Measurements from ENCODE around the gene MFAP1. TPM values are rescaled to one million over a fixed set of nuclear protein-coding genes. Genes with fewer than 3 reads are reported as not detected.
"Not testable (repeated sequence)": the region's sequence is repeated elsewhere in the genome, so short reads cannot be mapped to it uniquely, and the experiment has no call there.

Gene MFAP1
- total RNA-seq, 1 donor from 2014 or later = 37.3 TPM

DNA sequence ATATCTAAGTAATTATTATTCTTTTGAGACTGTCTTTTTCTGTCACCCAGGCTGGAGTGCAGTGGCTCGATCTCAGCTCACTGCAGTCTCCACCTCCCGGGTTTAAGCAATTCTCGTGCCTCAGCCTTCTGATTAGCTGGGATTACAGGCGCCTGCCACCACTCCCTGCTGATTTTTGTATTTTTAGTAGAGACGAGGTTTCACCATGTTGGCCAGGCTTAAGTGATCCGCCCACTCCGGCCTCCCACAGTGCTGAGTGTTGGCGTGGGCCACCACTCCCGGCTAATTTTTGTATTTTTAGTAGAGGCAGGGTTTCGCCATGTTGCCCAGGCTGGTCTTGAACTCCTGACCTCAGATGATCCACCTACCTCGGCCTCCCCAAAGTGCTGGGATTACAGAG lies 815 bp upstream of the MFAP1 start:
- intact Hi-C loops (cut with micrococcal nuclease) = loop anchor here (2.0 to 10.0 kb wide), 8 partner anchors 311 to 1551 kb away; partner anchors contain the start of genes CCNDBP1, CTDSPL2, EIF3J and GANC

DNA sequence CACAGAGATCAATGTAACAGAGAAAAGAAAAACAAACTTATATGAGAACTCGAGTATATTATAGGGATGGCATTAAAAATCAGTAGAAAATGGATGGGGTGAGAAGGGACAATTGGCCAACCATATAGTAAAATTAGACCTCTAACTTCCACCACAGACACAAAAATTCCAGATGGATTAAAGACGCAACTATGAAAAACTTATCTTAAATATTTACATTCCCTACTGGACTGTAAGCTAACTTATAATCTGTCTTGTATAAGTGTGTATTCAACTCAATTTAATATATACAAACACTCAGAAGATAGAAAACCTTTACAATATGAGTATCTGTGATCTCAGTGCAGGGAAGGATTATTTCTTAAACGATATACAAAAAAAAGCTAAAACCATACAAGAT lies 3.0 kb downstream of the MFAP1 start:
- intact Hi-C loops (cut with micrococcal nuclease) = loop anchor here (10.0 kb wide), 5 partner anchors 307 to 1547 kb away; partner anchors contain the start of genes CCNDBP1, EIF3J, GANC and MAP1A

- intact Hi-C loops (cut with micrococcal nuclease) = not testable (repeated sequence)
Observed at GRCh38 chr15:43815064-43815463, 9.4 kb downstream of the MFAP1 start.

GRCh38 chr15:43808960-43809678 lies 15.4 kb downstream of the MFAP1 start:
- intact Hi-C loops (cut with micrococcal nuclease) = no loop called here

GRCh38 chr15:43808435-43808950 lies 16.0 kb downstream of the MFAP1 start:
- intact Hi-C loops (cut with micrococcal nuclease) = no loop called here

DNA sequence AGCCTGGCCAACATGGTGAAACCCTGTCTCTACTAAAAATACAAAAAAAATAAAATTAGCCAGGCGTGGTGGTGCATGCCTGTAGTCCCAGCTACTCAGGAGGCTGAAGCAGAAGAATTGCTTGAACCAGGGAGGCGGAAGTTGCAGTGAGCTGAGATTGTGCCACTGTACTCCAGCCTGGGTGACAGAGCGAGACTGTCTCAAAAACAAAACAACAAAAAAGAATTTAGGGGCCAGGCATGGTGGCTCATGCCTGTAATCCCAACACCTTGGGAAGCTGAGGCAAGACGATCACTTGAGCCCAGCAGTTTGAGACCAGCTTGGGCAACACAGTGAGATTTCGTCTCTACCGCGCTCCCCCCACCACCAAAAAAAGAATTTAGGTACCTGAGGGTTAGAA lies 21.8 kb downstream of the MFAP1 start:
- intact Hi-C loops (cut with micrococcal nuclease) = not testable (repeated sequence)

DNA sequence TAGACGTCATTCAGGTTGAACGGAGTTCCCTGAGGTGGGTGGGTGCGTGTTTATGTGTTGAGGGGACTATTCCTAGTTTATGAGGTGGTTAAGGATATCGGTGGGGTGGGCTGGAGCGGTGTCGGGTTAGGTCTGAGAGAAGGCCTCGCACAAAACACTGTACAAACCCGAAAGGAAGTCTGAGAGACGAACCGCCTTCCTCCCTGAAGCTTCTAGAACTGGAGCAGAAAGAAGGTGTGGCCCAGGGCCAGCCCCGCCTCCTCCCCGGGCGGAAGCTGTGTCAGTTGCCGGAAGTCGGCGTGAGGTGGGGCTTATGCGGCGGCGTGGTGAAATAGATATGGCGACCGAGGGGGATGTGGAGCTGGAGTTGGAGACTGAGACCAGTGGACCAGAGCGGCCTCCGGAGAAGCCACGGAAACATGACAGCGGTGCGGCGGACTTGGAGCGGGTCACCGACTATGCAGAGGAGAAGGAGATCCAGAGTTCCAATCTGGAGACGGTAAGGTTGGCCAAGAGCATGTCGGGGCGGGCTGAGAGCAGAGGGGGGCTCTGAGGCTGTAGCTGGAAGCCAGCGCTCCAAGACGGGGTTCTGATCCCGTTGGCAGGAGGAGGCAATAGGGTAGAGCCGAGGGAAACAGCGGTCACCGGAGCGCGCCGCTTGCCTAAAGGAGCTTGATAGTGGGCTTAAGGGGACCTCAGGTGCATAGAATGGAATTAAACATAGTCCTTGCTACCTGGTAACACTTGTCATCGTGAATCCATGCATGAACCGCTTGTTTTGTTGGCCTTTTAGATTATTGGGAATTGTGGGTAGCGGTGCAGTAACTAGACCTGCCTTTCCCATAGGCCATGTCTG lies 24.0 kb downstream of the MFAP1 start, which contains the start of gene HYPK:
HYPK (plus strand) TSS at position 314 of the 856 bp plus-strand sequence; CDS start at position 338, 24 bp downstream.
- intact Hi-C loops (cut with micrococcal nuclease) = loop anchor here (1.0 to 2.0 kb wide), 5 partner anchors 8 to 307 kb away; partner anchors contain the start of genes MFAP1, SERF2 and TP53BP1

DNA sequence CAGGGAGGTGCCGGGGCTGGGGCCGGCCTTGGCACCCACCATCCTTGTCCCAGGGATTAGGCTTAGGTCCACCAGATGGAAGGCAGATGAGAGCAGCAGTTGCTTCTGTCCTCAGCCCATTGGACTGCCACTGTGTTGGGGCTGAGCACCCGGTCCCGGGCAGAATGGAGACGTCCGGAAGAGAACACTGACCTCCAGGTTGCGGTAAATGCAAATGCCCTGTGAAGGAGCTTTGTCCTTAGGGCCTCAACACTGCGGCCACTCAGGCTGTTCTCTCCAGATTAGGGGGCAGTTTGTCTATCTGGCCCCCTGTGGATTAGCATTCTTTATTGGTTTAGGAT lies 24.6 kb downstream of the MFAP1 start, which contains the start of gene SERINC4:
SERINC4 (minus strand) TSS at position 276 of the 341 bp plus-strand sequence; CDS start at position 42, 234 bp downstream.
- intact Hi-C loops (cut with micrococcal nuclease) = loop anchor here (1.0 to 10.0 kb wide), 6 partner anchors 8 to 1525 kb away; partner anchors contain the start of genes GANC, MFAP1, SERF2 and TMEM87A

DNA sequence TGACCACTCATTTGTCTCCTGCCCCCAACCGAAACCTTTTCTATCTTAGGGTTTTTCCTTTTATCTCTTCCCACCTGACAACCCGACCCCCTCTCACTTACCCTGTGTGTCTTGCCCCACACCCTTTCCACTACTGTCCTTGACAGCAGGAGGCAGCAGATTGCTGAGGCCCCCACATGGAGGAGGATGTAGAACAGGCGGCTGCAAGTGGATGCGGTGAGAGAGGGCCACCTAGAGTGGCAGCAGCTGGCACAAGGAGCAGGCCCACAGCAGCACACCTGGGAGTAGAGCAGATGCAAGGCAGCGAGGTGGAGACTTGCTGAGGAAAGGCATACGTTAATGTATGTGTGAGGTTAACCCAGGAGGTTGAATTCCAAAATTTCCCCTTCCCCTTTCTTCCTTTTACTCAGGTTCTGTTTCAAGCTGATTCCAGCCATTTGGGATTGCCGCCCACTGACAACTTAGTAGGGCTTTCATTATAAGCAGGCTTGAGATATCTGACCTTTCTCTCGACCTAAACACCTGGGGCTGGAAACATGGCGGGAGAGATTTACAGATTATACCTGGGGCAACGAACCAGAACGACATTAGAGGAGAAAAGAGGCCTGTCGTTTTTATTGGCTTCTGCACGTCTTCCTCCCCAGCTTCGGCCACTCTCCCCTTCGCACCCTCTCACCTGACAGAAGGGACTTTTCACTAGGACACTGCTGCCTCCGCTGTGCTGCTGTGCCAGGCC lies 25.1 kb downstream of the MFAP1 start:
- intact Hi-C loops (cut with micrococcal nuclease) = loop anchor here (10.0 kb wide), 1 partner anchor 1525 kb away; the partner anchor contains the start of genes GANC and TMEM87A

DNA sequence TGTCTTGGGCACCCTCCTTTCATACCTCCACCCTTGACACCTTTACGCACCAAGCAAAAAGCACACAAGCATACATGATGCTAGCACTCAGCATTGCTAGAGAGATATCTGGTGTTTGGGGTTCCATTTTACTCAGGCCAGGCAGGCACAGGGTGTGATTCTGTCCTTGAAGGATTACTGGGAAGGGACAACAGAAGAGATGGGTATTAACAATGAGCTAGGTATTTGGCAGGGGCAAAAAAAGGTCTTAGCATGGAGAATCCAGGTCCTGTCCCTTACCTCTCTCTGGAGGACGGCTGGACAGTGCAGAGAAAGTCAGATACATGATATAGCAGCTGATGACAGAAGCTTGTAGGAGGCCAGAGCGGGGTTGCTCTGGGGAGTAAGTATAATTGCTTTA lies 27.9 kb downstream of the MFAP1 start:
- intact Hi-C loops (cut with micrococcal nuclease) = loop anchor here (10.0 kb wide), 1 partner anchor 1522 kb away; the partner anchor contains the start of genes GANC and TMEM87A

DNA sequence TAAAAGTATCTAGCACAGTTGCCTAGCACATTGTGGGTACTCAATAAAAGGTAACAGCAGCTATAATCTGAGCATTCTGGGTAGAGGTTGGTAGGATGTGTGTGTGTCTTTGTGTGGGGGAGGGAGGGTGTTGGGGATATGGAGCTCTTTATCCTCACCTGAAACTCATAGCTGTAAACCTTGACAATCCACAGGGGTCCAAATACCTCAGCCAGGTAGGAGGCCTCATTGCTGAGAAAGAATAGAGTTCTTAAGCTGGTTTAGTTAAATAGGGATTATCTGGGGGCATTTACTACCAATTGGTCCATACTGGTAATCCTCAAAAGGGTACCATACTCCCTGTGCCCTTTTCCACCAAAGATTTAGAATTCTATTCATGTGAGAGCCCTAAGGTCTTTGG lies 28.5 kb downstream of the MFAP1 start:
- intact Hi-C loops (cut with micrococcal nuclease) = loop anchor here (10.0 kb wide), 1 partner anchor 1521 kb away; the partner anchor contains the start of genes GANC and TMEM87A

- intact Hi-C loops (cut with micrococcal nuclease) = loop anchor here (10.0 kb wide), 1 partner anchor 1520 kb away; the partner anchor contains the start of genes GANC and TMEM87A
Observed at GRCh38 chr15:43795197-43795596, 29.3 kb downstream of the MFAP1 start.

GRCh38 chr15:43794269-43795037 lies 30.0 kb downstream of the MFAP1 start:
- intact Hi-C loops (cut with micrococcal nuclease) = loop anchor here (5.0 to 10.0 kb wide), 2 partner anchors 302 to 1520 kb away; partner anchors contain the start of genes GANC, TMEM87A and TP53BP1

DNA sequence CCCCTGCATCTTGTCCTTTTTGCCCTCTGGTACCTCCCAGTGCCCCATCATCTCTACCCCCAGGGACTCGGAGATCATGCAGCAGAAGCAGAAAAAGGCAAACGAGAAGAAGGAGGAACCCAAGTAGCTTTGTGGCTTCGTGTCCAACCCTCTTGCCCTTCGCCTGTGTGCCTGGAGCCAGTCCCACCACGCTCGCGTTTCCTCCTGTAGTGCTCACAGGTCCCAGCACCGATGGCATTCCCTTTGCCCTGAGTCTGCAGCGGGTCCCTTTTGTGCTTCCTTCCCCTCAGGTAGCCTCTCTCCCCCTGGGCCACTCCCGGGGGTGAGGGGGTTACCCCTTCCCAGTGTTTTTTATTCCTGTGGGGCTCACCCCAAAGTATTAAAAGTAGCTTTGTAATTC lies 30.8 kb downstream of the MFAP1 start:
- intact Hi-C loops (cut with micrococcal nuclease) = loop anchor here (2.0 to 10.0 kb wide), 3 partner anchors 301 to 1519 kb away; partner anchors contain the start of genes CTDSPL2, GANC, TMEM87A and TP53BP1

DNA sequence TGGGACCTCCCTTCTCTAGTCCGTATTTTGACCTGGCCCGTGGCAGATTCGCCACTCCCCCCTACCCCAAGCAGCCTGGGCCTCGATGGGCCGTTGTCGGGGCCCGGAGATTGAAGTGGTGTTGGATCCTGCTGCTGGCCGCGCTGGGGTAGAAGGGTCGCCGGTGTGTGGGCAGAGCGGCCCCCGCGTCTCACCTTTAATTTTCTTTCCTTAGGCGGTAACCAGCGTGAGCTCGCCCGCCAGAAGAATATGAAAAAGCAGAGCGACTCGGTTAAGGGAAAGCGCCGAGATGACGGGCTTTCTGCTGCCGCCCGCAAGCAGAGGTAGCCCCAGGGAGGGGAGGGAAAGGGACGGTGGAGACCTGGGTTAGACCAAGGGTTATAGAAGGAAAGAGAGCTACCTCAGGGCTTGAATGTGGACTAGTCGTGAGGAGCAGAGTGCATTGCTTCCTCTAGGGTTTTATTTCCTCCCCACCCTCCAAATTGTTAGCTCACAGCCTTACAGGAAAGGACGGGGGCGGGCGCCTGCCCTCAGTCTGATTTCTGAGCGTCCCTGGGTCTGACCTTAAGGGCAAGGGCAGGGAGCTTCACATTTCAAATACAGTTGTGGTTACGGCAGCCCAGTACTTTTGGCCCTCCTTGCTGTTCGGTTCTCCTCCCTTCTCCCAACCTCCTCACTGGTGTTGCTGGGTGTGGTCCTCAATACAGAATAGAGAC lies 31.6 kb downstream of the MFAP1 start:
- intact Hi-C loops (cut with micrococcal nuclease) = loop anchor here (1.0 to 10.0 kb wide), 7 partner anchors 7 to 1518 kb away; partner anchors contain the start of genes CTDSPL2, GANC, GOLM2 and HYPK

- intact Hi-C loops (cut with micrococcal nuclease) = loop anchor here (1.0 to 10.0 kb wide), 8 partner anchors 8 to 1517 kb away; partner anchors contain the start of genes CTDSPL2, GANC, GOLM2 and HYPK
Observed at GRCh38 chr15:43791993-43792760, 32.3 kb downstream of the MFAP1 start, which contains the start of gene SERF2. Gene SERF2 (plus strand): TSS chr15:43792320. CDS start chr15:43792377, 57 bp downstream.

- intact Hi-C loops (cut with micrococcal nuclease) = no loop called here
Observed at GRCh38 chr15:43789409-43789808, 35.1 kb downstream of the MFAP1 start.

- intact Hi-C loops (cut with micrococcal nuclease) = no loop called here
Observed at GRCh38 chr15:43779016-43779415, 45.5 kb downstream of the MFAP1 start.

All from T-helper 1 cell treated with Interleukin-12 subunit alpha and Interleukin-12 subunit beta and Interleukin-4 antibody, amounts not matched to agents 30 ng/mL and 1 ng/mL, for 36 hours (primary cell).